ENCODE data around the gene PCDH8.
"Not testable (repeated sequence)": the region's sequence is repeated elsewhere in the genome, so short reads cannot be mapped to it uniquely, and the experiment has no call there.

PCDH8 gene

DNA sequence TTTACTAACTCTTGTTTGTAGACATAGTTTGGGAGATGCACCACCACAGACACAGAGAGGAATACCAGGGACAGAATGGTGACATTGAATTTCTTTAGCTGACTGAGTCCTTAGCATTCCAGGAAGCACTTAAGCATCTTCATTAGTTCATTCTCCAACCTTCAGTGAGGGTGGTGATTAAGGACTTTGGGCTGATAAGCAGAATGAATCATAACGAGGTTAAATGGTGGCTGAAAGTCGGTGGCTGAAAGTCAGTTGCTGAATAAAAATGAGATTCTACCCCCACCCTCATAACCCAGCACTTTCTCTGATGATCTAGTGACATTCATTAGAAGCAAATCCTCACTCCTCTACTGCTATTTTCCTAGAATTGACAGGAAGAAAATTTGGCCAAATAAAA lies 10.6 kb downstream of the PCDH8 start:
- no peaks in the 10 kb centered on the region for H3K9me3 ChIP-seq (ENCODE audit: control insufficient read depth in 1 of 2, low read length in 2 of 2)
- H3K36me3 ChIP-seq (ENCODE audit: control insufficient read depth in 1 of 2, insufficient read depth in 2 of 2, low read length in 2 of 2) = no peaks in the 10 kb centered on the region
- no peak overlapping the region for H3K27ac ChIP-seq (ENCODE audit: low read length)
- H3K4me3 ChIP-seq (ENCODE audit: low read depth in 1 of 2, low read length in 2 of 2) = no peak overlapping the region
- no peaks in the 10 kb centered on the region for H3K4me1 ChIP-seq (ENCODE audit: control insufficient read depth in 1 of 2, insufficient read depth in 2 of 2, low read length in 2 of 2)
- H3K27me3 ChIP-seq (ENCODE audit: low read depth, low read length) = no peaks in the 10 kb centered on the region

DNA sequence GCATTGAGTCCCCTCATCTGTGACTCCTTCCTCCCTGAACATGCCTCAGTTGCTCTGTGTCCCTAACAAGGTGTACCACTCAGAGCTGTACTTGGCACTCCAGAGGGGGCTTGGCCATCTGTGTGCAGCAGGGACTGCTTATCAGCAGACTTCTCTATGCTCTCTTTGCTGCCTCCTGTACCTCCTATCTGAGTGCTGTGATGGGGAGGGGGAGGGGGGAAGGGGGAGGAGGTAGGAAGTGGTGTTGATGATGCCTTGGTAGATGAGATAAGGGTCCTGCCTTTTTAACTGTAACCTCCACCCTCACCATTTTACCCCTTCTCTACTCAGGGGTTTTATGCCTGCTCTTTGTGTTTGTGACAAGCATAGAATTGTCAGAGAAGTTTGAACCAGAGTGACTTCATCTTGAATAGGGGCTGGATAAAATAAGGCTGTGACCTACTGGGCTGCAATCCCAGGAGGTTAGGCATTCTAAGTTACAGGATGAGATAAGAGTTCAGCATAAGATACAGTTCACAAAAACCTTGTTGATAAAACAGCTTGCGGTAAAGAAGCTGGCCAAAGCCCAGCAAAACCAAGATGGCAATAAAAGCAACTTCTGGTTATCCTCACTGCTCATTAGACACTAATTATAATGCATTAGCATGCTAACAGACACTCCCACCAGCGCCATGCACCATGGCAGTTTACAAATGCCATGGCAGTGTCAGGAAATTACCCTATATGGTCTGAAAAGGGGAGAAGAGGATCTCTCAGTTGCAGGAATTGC lies 13.2 kb downstream of the PCDH8 start:
- Histone ChIP-seq H3K9me3 (ENCODE audit: control insufficient read depth in 1 of 2, low read length in 2 of 2) (no peaks in the 10 kb centered on the region), H3K4me1 (ENCODE audit: control insufficient read depth in 1 of 2, insufficient read depth in 2 of 2, low read length in 2 of 2) (no peaks in the 10 kb centered on the region), H3K27me3 (ENCODE audit: low read depth, low read length) (no peaks in the 10 kb centered on the region), H3K4me3 (ENCODE audit: low read depth in 1 of 2, low read length in 2 of 2) (no peak overlapping the region), H3K36me3 (ENCODE audit: control insufficient read depth in 1 of 2, insufficient read depth in 2 of 2, low read length in 2 of 2) (no peaks in the 10 kb centered on the region), H3K27ac (ENCODE audit: low read length) (no peak overlapping the region)

DNA sequence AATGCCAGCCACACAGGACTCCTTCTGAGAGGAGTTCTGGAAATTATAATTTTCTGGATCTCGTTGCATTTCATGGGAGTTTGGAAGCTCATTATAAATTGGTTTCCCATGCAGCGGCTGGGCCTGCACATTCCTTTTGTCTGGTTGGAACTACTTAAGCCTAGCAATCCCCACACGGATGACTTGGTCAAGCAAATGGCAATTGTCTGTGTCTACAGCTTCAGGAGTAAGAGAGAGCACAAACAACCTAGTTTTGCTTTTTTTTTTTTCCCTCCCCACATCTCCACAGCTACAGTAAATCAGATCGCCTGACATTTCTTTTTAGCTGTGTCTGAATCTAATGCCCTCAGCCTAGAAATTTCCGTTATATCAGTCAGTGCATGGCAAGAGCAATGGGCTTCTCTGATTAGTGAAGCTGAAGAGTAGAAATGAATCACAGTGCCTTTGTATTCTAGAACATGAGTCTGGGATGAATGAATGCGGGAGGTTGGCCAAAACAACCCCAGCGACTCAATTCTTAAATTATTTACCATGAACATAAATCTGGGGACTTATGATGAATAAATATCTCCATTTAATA lies 15.1 kb downstream of the PCDH8 start:
- no peaks in the 10 kb centered on the region for H3K27me3 ChIP-seq (ENCODE audit: low read depth, low read length)
- no peaks in the 10 kb centered on the region for H3K36me3 ChIP-seq (ENCODE audit: control insufficient read depth in 1 of 2, insufficient read depth in 2 of 2, low read length in 2 of 2)
- H3K4me3 ChIP-seq (ENCODE audit: low read depth in 1 of 2, low read length in 2 of 2) = no peak overlapping the region

GRCh38 chr13:52832313-52832712 lies 16.1 kb downstream of the PCDH8 start:
- no peak overlapping the region for H3K27ac ChIP-seq (ENCODE audit: low read length)
- H3K9me3 ChIP-seq (ENCODE audit: control insufficient read depth in 1 of 2, low read length in 2 of 2) = no peaks in the 10 kb centered on the region
- no peak overlapping the region for H3K4me3 ChIP-seq (ENCODE audit: low read depth in 1 of 2, low read length in 2 of 2)
- no peaks in the 10 kb centered on the region for H3K36me3 ChIP-seq (ENCODE audit: control insufficient read depth in 1 of 2, insufficient read depth in 2 of 2, low read length in 2 of 2)
- H3K27me3 ChIP-seq (ENCODE audit: low read depth, low read length) = no peaks in the 10 kb centered on the region
- no peaks in the 10 kb centered on the region for H3K4me1 ChIP-seq (ENCODE audit: control insufficient read depth in 1 of 2, insufficient read depth in 2 of 2, low read length in 2 of 2)

More for the DNA sequence above, 15.1 kb downstream of the PCDH8 start:
- H3K27ac ChIP-seq (ENCODE audit: low read length) = no peak overlapping the region
- H3K9me3 ChIP-seq (ENCODE audit: control insufficient read depth in 1 of 2, low read length in 2 of 2) = no peaks in the 10 kb centered on the region
- no peaks in the 10 kb centered on the region for H3K4me1 ChIP-seq (ENCODE audit: control insufficient read depth in 1 of 2, insufficient read depth in 2 of 2, low read length in 2 of 2)

DNA sequence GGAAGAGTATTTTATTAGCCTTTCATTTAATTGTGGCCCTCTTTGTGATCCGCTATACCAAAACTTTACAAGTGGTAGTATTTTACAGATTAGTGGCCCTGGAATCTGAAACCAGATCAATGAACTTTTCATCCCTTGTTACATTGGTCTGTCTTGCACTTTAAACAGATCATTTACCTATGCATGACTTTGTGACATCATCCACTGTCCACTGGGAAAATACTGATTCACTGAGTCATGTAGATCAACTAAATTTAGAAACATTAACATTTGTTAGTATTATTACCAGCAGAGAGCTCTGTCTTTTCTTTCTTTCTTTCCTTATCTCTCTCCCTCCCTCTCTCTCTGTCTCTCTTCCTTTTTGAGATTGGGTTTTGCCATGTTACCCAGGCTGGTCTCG lies 17.5 kb downstream of the PCDH8 start:
- Histone ChIP-seq H3K9me3 (ENCODE audit: control insufficient read depth in 1 of 2, low read length in 2 of 2) (no peaks in the 10 kb centered on the region), H3K36me3 (ENCODE audit: control insufficient read depth in 1 of 2, insufficient read depth in 2 of 2, low read length in 2 of 2) (no peaks in the 10 kb centered on the region), H3K27me3 (ENCODE audit: low read depth, low read length) (no peaks in the 10 kb centered on the region), H3K4me3 (ENCODE audit: low read depth in 1 of 2, low read length in 2 of 2) (no peak overlapping the region), H3K4me1 (ENCODE audit: control insufficient read depth in 1 of 2, insufficient read depth in 2 of 2, low read length in 2 of 2) (no peaks in the 10 kb centered on the region), H3K27ac (ENCODE audit: low read length) (no peak overlapping the region)

DNA sequence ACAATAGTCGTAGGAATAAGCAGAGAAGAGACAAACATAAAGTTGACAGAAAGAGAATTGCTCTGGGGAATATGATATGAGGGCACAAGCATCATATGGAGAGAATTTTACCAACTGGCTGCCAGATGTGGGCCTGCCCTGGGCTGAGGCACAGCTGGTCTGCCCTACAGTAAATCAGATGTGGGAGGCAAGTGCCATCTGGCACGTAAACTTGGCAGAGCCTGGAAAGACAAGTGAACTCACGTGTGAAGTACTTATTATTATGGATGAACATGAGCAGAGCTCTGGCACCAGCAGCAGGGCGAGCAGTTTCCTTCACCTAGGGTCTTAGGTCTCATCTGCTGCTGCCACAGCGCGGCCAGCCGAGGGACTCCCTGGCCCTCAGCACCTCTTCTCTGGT lies 20.6 kb downstream of the PCDH8 start:
- H3K9me3 ChIP-seq (ENCODE audit: control insufficient read depth in 1 of 2, low read length in 2 of 2) = no peaks in the 10 kb centered on the region
- no peak overlapping the region for H3K27ac ChIP-seq (ENCODE audit: low read length)
- no peaks in the 10 kb centered on the region for H3K4me1 ChIP-seq (ENCODE audit: control insufficient read depth in 1 of 2, insufficient read depth in 2 of 2, low read length in 2 of 2)
- no peaks in the 10 kb centered on the region for H3K36me3 ChIP-seq (ENCODE audit: control insufficient read depth in 1 of 2, insufficient read depth in 2 of 2, low read length in 2 of 2)
- H3K4me3 ChIP-seq (ENCODE audit: low read depth in 1 of 2, low read length in 2 of 2) = no peak overlapping the region
- H3K27me3 ChIP-seq (ENCODE audit: low read depth, low read length) = no peaks in the 10 kb centered on the region

GRCh38 chr13:52817886-52818285 lies 30.6 kb downstream of the PCDH8 start:
- not testable (repeated sequence) for H3K27me3 ChIP-seq (ENCODE audit: low read depth, low read length); H3K4me1 ChIP-seq (ENCODE audit: control insufficient read depth in 1 of 2, insufficient read depth in 2 of 2, low read length in 2 of 2); H3K36me3 ChIP-seq (ENCODE audit: control insufficient read depth in 1 of 2, insufficient read depth in 2 of 2, low read length in 2 of 2); H3K27ac ChIP-seq (ENCODE audit: low read length); H3K9me3 ChIP-seq (ENCODE audit: control insufficient read depth in 1 of 2, low read length in 2 of 2); H3K4me3 ChIP-seq (ENCODE audit: low read depth in 1 of 2, low read length in 2 of 2)

DNA sequence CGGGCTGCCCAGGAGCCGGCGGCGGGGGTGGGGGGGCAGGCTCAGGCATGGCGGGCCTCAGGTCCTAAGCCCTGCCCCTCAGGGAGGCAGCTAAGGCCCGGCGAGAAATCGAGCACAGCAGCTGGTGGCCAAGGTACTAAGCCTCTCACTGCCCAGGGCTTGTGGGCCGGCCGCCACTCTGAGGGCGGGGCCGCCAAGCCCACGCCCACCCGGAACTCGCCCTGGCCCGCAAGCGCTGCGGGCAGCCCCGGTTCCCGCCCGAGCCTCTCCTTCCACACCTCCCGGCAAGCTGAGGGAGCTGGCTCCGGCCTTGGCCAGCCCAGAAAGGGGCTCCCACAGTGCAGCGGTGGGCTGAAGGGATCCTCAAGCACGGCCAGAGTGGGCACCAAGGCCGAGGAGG lies 33.1 kb downstream of the PCDH8 start:
- no peaks in the 10 kb centered on the region for H3K4me1 ChIP-seq (ENCODE audit: control insufficient read depth in 1 of 2, insufficient read depth in 2 of 2, low read length in 2 of 2)
- no peaks in the 10 kb centered on the region for H3K27me3 ChIP-seq (ENCODE audit: low read depth, low read length)
- H3K36me3 ChIP-seq (ENCODE audit: control insufficient read depth in 1 of 2, insufficient read depth in 2 of 2, low read length in 2 of 2) = no peaks in the 10 kb centered on the region
- H3K27ac ChIP-seq (ENCODE audit: low read length) = no peak overlapping the region
- H3K4me3 ChIP-seq (ENCODE audit: low read depth in 1 of 2, low read length in 2 of 2) = no peak overlapping the region
- no peaks in the 10 kb centered on the region for H3K9me3 ChIP-seq (ENCODE audit: control insufficient read depth in 1 of 2, low read length in 2 of 2)

DNA sequence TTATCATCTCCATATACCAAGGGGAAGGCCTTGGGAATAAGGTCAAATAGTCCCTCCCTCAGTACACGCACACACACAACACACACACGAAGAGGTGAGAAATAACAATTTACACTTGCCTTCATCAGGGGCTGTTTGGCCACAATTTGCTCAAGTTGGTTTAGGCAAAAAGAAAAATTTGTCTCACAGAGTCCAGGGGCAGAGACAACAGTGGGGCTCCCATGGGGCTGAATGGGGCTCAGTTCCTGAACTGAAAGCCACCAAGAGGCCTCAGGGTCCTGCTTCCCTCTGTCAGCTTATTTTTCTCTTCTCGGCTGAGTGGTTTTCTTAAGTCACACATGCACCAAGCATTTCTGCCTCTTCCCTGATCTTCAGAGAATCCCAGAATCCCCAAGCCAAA lies 35.5 kb downstream of the PCDH8 start:
- H3K27ac ChIP-seq (ENCODE audit: low read length) = no peak overlapping the region
- peaks cover 4 to 9% of the 10 kb centered on the region in 2 donors for H3K4me1 ChIP-seq (ENCODE audit: control insufficient read depth in 1 of 2, insufficient read depth in 2 of 2, low read length in 2 of 2)
- no peaks in the 10 kb centered on the region for H3K27me3 ChIP-seq (ENCODE audit: low read depth, low read length)
- H3K36me3 ChIP-seq (ENCODE audit: control insufficient read depth in 1 of 2, insufficient read depth in 2 of 2, low read length in 2 of 2) = no peaks in the 10 kb centered on the region
- H3K9me3 ChIP-seq (ENCODE audit: control insufficient read depth in 1 of 2, low read length in 2 of 2) = no peaks in the 10 kb centered on the region
- H3K4me3 ChIP-seq (ENCODE audit: low read depth in 1 of 2, low read length in 2 of 2) = no peak overlapping the region

DNA sequence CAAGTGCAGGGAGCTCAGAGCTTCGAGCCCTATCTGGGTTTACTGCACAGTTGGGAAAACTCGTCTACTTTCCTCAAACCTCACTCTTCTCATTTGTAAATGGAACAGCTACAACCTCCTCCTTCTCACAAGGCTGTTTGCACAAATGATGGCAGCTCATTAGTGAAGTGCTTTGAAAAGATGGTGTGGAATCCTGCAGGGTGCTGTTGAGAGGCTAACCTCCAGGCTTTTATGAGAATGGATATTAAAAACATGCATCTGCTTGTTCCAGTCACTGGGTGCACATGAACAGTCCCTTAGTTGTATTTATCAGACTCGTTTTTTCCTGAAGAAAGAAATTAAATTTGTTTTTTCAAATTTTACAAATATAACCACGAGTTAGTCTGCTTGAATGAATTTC lies 36.6 kb downstream of the PCDH8 start:
- no peaks in the 10 kb centered on the region for H3K9me3 ChIP-seq (ENCODE audit: control insufficient read depth in 1 of 2, low read length in 2 of 2)
- H3K36me3 ChIP-seq (ENCODE audit: control insufficient read depth in 1 of 2, insufficient read depth in 2 of 2, low read length in 2 of 2) = no peaks in the 10 kb centered on the region
- no peak overlapping the region for H3K4me3 ChIP-seq (ENCODE audit: low read depth in 1 of 2, low read length in 2 of 2)
- H3K27me3 ChIP-seq (ENCODE audit: low read depth, low read length) = no peaks in the 10 kb centered on the region
- peaks cover 4 to 9% of the 10 kb centered on the region in 2 donors for H3K4me1 ChIP-seq (ENCODE audit: control insufficient read depth in 1 of 2, insufficient read depth in 2 of 2, low read length in 2 of 2)
- H3K27ac ChIP-seq (ENCODE audit: low read length) = no peak overlapping the region

GRCh38 chr13:52810526-52810925 lies 37.9 kb downstream of the PCDH8 start:
- no peak overlapping the region for H3K27ac ChIP-seq (ENCODE audit: low read length)
- H3K4me1 ChIP-seq (ENCODE audit: control insufficient read depth in 1 of 2, insufficient read depth in 2 of 2, low read length in 2 of 2) = peaks cover 4 to 9% of the 10 kb centered on the region in 2 donors
- no peaks in the 10 kb centered on the region for H3K27me3 ChIP-seq (ENCODE audit: low read depth, low read length)
- H3K36me3 ChIP-seq (ENCODE audit: control insufficient read depth in 1 of 2, insufficient read depth in 2 of 2, low read length in 2 of 2) = no peaks in the 10 kb centered on the region
- H3K9me3 ChIP-seq (ENCODE audit: control insufficient read depth in 1 of 2, low read length in 2 of 2) = no peaks in the 10 kb centered on the region
- H3K4me3 ChIP-seq (ENCODE audit: low read depth in 1 of 2, low read length in 2 of 2) = no peak overlapping the region

GRCh38 chr13:52810011-52810410 lies 38.4 kb downstream of the PCDH8 start:
- Histone ChIP-seq H3K36me3 (ENCODE audit: control insufficient read depth in 1 of 2, insufficient read depth in 2 of 2, low read length in 2 of 2) (no peaks in the 10 kb centered on the region), H3K4me1 (ENCODE audit: control insufficient read depth in 1 of 2, insufficient read depth in 2 of 2, low read length in 2 of 2) (peaks cover 4 to 9% of the 10 kb centered on the region in 2 donors), H3K27me3 (ENCODE audit: low read depth, low read length) (no peaks in the 10 kb centered on the region), H3K9me3 (ENCODE audit: control insufficient read depth in 1 of 2, low read length in 2 of 2) (no peaks in the 10 kb centered on the region), H3K27ac (ENCODE audit: low read length) (no peak overlapping the region), H3K4me3 (ENCODE audit: low read depth in 1 of 2, low read length in 2 of 2) (no peak overlapping the region)

Data from muscle layer of duodenum (tissue), 2 donors.